IMR-90 (cell line): ENCODE measurements around the gene MTHFD2. TPM values are rescaled to one million over a fixed set of nuclear protein-coding genes. Genes with fewer than 3 reads are reported as not detected.

ENCODE experiments used
- ATAC-seq: fragments of 200-7000 bp; cut with Tn5 transposase; 2 replicates; pipeline ENCODE4 v1.9.1; 2020; ENCODE audit warnings: low read depth, mild to moderate bottlenecking, moderate library complexity
- BruUV-seq: library from RNA; stranded (reverse); fragments of 400-500 nt; replicated peaks from 2 replicates; lab custom pipeline; 2021; lab: Mats Ljungman, UMichigan
- CTCF ChIA-PET: fragments of 300-600 bp; formaldehyde crosslinking; extraction: SDS; loops from one replicate; lab custom pipeline; 2021; ENCODE audit warnings: antibody characterized with exemption; lab: Yijun Ruan, JAX
- POLR2A ChIA-PET: fragments of 300-600 bp; sonication (Branson Sonifier 250); formaldehyde crosslinking; loops from one replicate; lab custom pipeline; 2022; ENCODE audit warnings: antibody characterized with exemption; ENCODE audit not compliant: unreplicated experiment; lab: Charles Lee
- DNase-seq: peaks from one replicate; pipeline ENCODE4 v3.0.0; 2013
- H2AFZ ChIP-seq: replicated peaks from 2 replicates; pipeline ENCODE3; 2013; ENCODE audit warnings: low read length, mild to moderate bottlenecking; ENCODE audit not compliant: poor library complexity
- H2AK5ac ChIP-seq: 2 replicates; pipeline ENCODE4 v1.6.1; 2013; ENCODE audit warnings: low read depth, low read length, inconsistent platforms
- H2AK9ac ChIP-seq: replicated peaks from 2 replicates; pipeline ENCODE3; 2013; ENCODE audit warnings: mild to moderate bottlenecking, low read depth, low read length, moderate library complexity; ENCODE audit not compliant: poor library complexity
- H2BK120ac ChIP-seq: 2 replicates; pipeline ENCODE4 v1.6.1; 2013; ENCODE audit warnings: low read depth, low read length, inconsistent platforms
- H2BK15ac ChIP-seq: 3 replicates; pipeline ENCODE4 v1.6.1; 2013; ENCODE audit warnings: low read depth, low read length, inconsistent platforms
- H2BK20ac ChIP-seq: 2 replicates; pipeline ENCODE4 v1.6.1; 2013; ENCODE audit warnings: low read depth, mild to moderate bottlenecking, inconsistent platforms, low read length, moderate library complexity
- H2BK5ac ChIP-seq: 2 replicates; pipeline ENCODE4 v1.6.1; 2013; ENCODE audit warnings: mild to moderate bottlenecking, low read depth, low read length, inconsistent platforms; ENCODE audit not compliant: poor library complexity, severe bottlenecking
- H3K14ac ChIP-seq: replicated peaks from 2 replicates; pipeline ENCODE4 v1.6.1; 2013; ENCODE audit warnings: low read depth, low read length, inconsistent platforms
- H3K18ac ChIP-seq: 2 replicates; pipeline ENCODE4 v1.6.1; 2013; ENCODE audit warnings: low read depth, low read length, control low read depth
- H3K23ac ChIP-seq: 2 replicates; pipeline ENCODE4 v1.6.1; 2013; ENCODE audit warnings: low read depth, low read length, inconsistent platforms
- H3K27ac ChIP-seq: 2 replicates; pipeline ENCODE4 v1.5.1; 2013; ENCODE audit warnings: mild to moderate bottlenecking, control low read depth, low read length; ENCODE audit not compliant: insufficient read depth
- H3K27me3 ChIP-seq: 2 replicates; pipeline ENCODE4 v1.6.1; 2013; ENCODE audit warnings: low read length; ENCODE audit not compliant: control insufficient read depth, insufficient read depth
- H3K36me3 ChIP-seq: 2 replicates; pipeline ENCODE4 v1.6.1; 2013; ENCODE audit warnings: low read length, mixed read lengths; ENCODE audit not compliant: control insufficient read depth, insufficient read depth
- H3K4ac ChIP-seq: 2 replicates; pipeline ENCODE4 v1.6.1; 2013; ENCODE audit warnings: low read depth, low read length, inconsistent platforms
- H3K4me1 ChIP-seq: 2 replicates; pipeline ENCODE4 v1.6.1; 2013; ENCODE audit warnings: low read length, mixed read lengths; ENCODE audit not compliant: control insufficient read depth, insufficient read depth
- H3K4me2 ChIP-seq: 2 replicates; pipeline ENCODE4 v1.6.1; 2013; ENCODE audit warnings: low read depth, mild to moderate bottlenecking, control low read depth, low read length, moderate library complexity
- H3K4me3 ChIP-seq: 2 replicates; pipeline ENCODE4 v1.5.1; 2013; ENCODE audit warnings: low read depth, mild to moderate bottlenecking, control low read depth, low read length, moderate library complexity; ENCODE audit not compliant: insufficient read depth
- H3K56ac ChIP-seq: 2 replicates; pipeline ENCODE4 v1.6.1; 2013; ENCODE audit warnings: low read length, inconsistent platforms; ENCODE audit not compliant: insufficient read depth; ENCODE audit errors: extremely low read depth
- H3K79me1 ChIP-seq, 2 experiments: 2 replicates each; pipeline ENCODE4 v1.6.1; 2013; ENCODE audit warnings: low read length in 2 of 2, inconsistent platforms in 1 of 2, low read depth in 1 of 2
- H3K9ac ChIP-seq: 2 replicates; pipeline ENCODE4 v1.6.1; 2013; ENCODE audit warnings: low read depth, low read length, control low read depth
- H3K9me1 ChIP-seq: 2 replicates; pipeline ENCODE4 v1.6.1; 2013; ENCODE audit warnings: low read length, inconsistent platforms; ENCODE audit not compliant: insufficient read depth
- H3K9me3 ChIP-seq: 2 replicates; pipeline ENCODE4 v1.6.1; 2013; ENCODE audit warnings: low read length; ENCODE audit not compliant: control insufficient read depth, insufficient read depth
- H4K20me1 ChIP-seq: 2 replicates; pipeline ENCODE4 v1.6.1; 2013; ENCODE audit warnings: low read length, inconsistent platforms; ENCODE audit not compliant: insufficient read depth
- H4K5ac ChIP-seq: 2 replicates; pipeline ENCODE4 v1.6.1; 2013; ENCODE audit warnings: mild to moderate bottlenecking, low read depth, low read length, control low read depth
- H4K8ac ChIP-seq, 2 experiments: 2 replicates each; pipeline ENCODE4 v1.6.1; 2013; ENCODE audit warnings: low read depth in 2 of 2, low read length in 2 of 2, control low read depth in 1 of 2, inconsistent platforms in 1 of 2
- H4K91ac ChIP-seq: 2 replicates; pipeline ENCODE4 v1.6.1; 2013; ENCODE audit warnings: low read depth, low read length, inconsistent platforms; ENCODE audit not compliant: insufficient read depth
- BHLHE40 ChIP-seq: fragments of 150-350 bp; IDR thresholded peaks from 2 replicates; pipeline ENCODE4 v1.6.1; 2016; ENCODE audit warnings: mild to moderate bottlenecking, low read depth, low read length
- CEBPB ChIP-seq: IDR thresholded peaks from 2 replicates; pipeline ENCODE4 v1.6.1; 2012; ENCODE audit warnings: low read depth, low read length, improper control_type of control experiment
- CHD1 ChIP-seq: IDR thresholded peaks from 2 replicates; pipeline ENCODE4 v1.6.1; 2012; ENCODE audit warnings: low read depth, low read length, improper control_type of control experiment
- ELK1 ChIP-seq: fragments of 150-350 bp; IDR thresholded peaks from 2 replicates; pipeline ENCODE4 v1.6.1; 2016; ENCODE audit warnings: low read depth, mild to moderate bottlenecking, low read length, moderate library complexity, borderline replicate concordance
- FOS ChIP-seq: fragments of 150-350 bp; IDR thresholded peaks from 2 replicates; pipeline ENCODE4 v1.6.1; 2016; ENCODE audit warnings: low read depth, low read length
- MAZ ChIP-seq: IDR thresholded peaks from 2 replicates; pipeline ENCODE4 v1.6.1; 2012; ENCODE audit warnings: low read depth, mild to moderate bottlenecking, low read length, improper control_type of control experiment, moderate library complexity, borderline replicate concordance
- NFE2L2 ChIP-seq: fragments of 150-350 bp; IDR thresholded peaks from 2 replicates; pipeline ENCODE4 v1.6.1; 2016; ENCODE audit warnings: low read depth, mild to moderate bottlenecking, low read length
- RFX5 ChIP-seq: IDR thresholded peaks from 2 replicates; pipeline ENCODE4 v1.8.0; 2012; ENCODE audit warnings: low read depth, mild to moderate bottlenecking, low read length, moderate library complexity
- SMC3 ChIP-seq: fragments of 150-350 bp; IDR thresholded peaks from 2 replicates; pipeline ENCODE4 v1.6.1; 2016; ENCODE audit warnings: low read depth, mild to moderate bottlenecking, antibody characterized with exemption, low read length, moderate library complexity
- USF2 ChIP-seq: fragments of 150-350 bp; IDR thresholded peaks from 2 replicates; pipeline ENCODE4 v1.6.1; 2017; ENCODE audit warnings: mild to moderate bottlenecking, antibody characterized with exemption, low read length, low read depth
- WGBS, 2 experiments: methylation state at CpG; one replicate each; pipeline versions ENCODE4 v1.1.5 to v1.1.7; 2013; ENCODE audit warnings: missing lambda C conversion rate in 2 of 2; ENCODE audit not compliant: insufficient read length in 1 of 2; ENCODE audit errors: extremely low coverage in 2 of 2; 5-methylcytosine and 5-hydroxymethylcytosine counted together
- dilution Hi-C: fragments of 300-500 bp; cut with HindIII; formaldehyde crosslinking; loops from one replicate; pipeline ENCODE4 v1.14.3; 2018; ENCODE audit warnings: low sequenced_read_pairs; ENCODE audit not compliant: unreplicated experiment
- in situ Hi-C: fragments of 300-500 bp; cut with MboI; formaldehyde crosslinking; loops from 3 replicates; pipeline ENCODE4 v1.14.3; 2019; ENCODE audit warnings: low sequenced_read_pairs, inconsistent platforms, mixed read lengths
- intact Hi-C: fragments of 100-400 bp; cut with micrococcal nuclease; formaldehyde crosslinking; loops from 2 replicates; pipeline ENCODE4 v1.10.0; 2022
- polyA plus RNA-seq, 3 experiments: library from polyadenylated mRNA; depleted of rRNA; stranded (reverse); fragments of >200 nt; gene quantifications; 2 replicates each; pipeline ENCODE4 v1.2.3, GENCODE V29; 2012; ENCODE audit warnings: low replicate concordance in 1 of 3
- total RNA-seq: library from RNA; depleted of rRNA; stranded (reverse); fragments of >200 nt; gene quantifications from 2 replicates; pipeline ENCODE4 v1.2.3, GENCODE V29; 2012

The MTHFD2 gene
- total and polyA plus RNA-seq, 2 of the 4 experiments (the other 2 are of a cell fraction): 66.8 to 122 TPM

DNA sequence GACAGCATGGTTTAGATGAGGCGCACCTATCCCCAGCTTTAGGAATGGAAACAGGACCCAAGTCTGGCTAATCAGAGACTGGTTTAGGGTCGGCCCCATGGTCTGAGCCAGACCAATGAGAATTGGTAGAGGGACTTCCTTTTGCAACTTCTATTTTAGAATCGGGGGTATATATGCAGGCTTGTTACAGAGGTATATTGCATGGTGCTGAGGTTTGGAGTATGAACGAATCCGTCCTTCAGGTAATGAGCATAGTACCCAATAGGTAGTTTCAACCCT lies 49.2 kb upstream of the MTHFD2 start (continued):
- TF ChIP-seq USF2 (no peak), RFX5 (no peak), MAZ (no peak), CHD1 (no peak), FOS (no peak)

DNA sequence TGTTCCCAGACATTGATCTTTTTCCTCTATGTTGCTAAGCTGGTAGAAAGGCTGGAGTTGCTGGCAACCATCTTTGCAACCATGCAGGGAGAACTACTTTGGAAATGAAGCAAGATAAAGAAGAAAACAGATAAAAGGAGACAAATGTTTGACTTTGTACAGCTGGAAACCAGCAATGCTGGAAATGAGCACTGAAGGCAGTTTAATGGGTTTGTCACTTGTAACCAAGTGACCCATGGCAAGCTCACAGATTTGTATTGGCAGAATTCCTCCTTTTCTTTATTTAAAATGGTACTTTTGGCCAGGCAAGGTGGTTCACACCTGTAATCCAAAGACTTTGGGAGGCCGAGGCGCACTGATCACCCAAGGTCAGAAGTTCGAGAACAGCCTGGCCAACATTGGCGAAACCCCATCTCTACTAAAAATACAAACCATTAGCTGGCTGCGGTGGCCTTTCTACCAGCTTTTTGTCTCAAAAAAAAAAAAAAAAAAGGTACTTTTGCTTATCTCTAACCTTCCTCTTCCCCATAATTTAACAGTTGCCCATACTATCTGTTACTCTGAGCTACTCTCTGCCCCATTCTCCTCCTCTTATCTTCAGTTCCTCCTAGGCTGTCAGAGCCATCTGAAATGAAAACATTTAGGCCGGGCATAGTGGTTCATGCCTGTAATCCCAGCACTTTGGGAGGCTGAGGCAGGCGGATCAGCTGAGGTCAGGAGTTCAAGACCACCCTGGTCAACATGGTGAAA lies 48.7 kb upstream of the MTHFD2 start:
- Histone ChIP-seq H3K36me3 (peaks cover 11% of the 10 kb centered on the region), H2AFZ (no peak overlapping the region), H3K23ac (no peak overlapping the region), H4K5ac (no peak overlapping the region), H3K27me3 (no peaks in the 10 kb centered on the region), H3K4me2 (no peak overlapping the region), H4K20me1 (no peaks in the 10 kb centered on the region), H2BK5ac (no peak overlapping the region), H3K27ac (no peak overlapping the region), H2BK15ac (no peak overlapping the region), H2AK5ac (no peak overlapping the region), H3K4me3 (no peak overlapping the region), H2BK20ac (no peak overlapping the region), H3K56ac (no peak overlapping the region), H4K91ac (no peak overlapping the region), H3K79me1 (peaks cover 23 to 37% of the 10 kb centered on the region in 2 experiments), H3K14ac (no peak overlapping the region), H2AK9ac (no peak overlapping the region), H3K4ac (no peak overlapping the region), H3K4me1 (peaks cover 11% of the 10 kb centered on the region), H3K9me3 (no peaks in the 10 kb centered on the region), H4K8ac (no peak overlapping the region), H3K9me1 (peaks cover 19% of the 10 kb centered on the region), H3K9ac (no peak overlapping the region), H2BK120ac (no peak overlapping the region), H3K18ac (no peak overlapping the region)
- intact Hi-C loops (no loop called here), dilution Hi-C loops (no loop called here), in situ Hi-C loops (loop anchor here (10.0 to 25.0 kb wide), 2 partner anchors 225 to 312 kb away; partner anchors contain the start of genes DGUOK and STAMBP)
- TF ChIP-seq BHLHE40 (no peak), CHD1 (no peak), RFX5 (no peak), SMC3 (no peak), CEBPB (no peak), ELK1 (no peak), NFE2L2 (no peak)
- no peak for DNase-seq
- WGBS, 2 experiments: 94% methylated on average over 7 of the region's 7 CpGs; no CpG with 5 or more reads in 1 of the 2 experiments
- POLR2A ChIA-PET: interaction anchor here (0.6 kb wide), 2 partner anchors 112 to 244 kb away, joined by 3 to 4 read pairs; no protein-coding TSS in a partner anchor
- ATAC-seq: no peak
- no TSS peak for BruUV-seq
- CTCF ChIA-PET: interaction anchor here (0.6 to 2.5 kb wide), 2 partner anchors 200 to 325 kb away, joined by 4 to 7 read pairs; no protein-coding TSS in a partner anchor
